ENCODE measurements around the gene CHMP2A.

The CHMP2A gene

GRCh38 chr19:58558623-58559274, 3.8 kb upstream of the CHMP2A start:
- peak overlapping the region; percentile 89 for H3K4me3 ChIP-seq (ENCODE audit: low read depth, low read length)
- H3K36me3 ChIP-seq (ENCODE audit: control insufficient read depth in 2 of 2, insufficient read depth in 1 of 2, low read length in 2 of 2): peaks cover 9 to 49% of the 10 kb centered on the region in 2 experiments
- peak overlapping the region; percentile 99 for H3K27ac ChIP-seq (ENCODE audit: extremely low read depth, low read depth, low read length)
- ChIA-PET CTCF (no interaction called here), POLR2A (interaction anchor here (0.6 to 4.0 kb wide), 13 partner anchors 9 to 150 kb away, joined by 3 to 62 read pairs (median 5); partner anchors contain the start of genes MZF1, TRIM28, ZBTB45 and ZNF324B)
- H3K9me3 ChIP-seq (ENCODE audit: control insufficient read depth, insufficient read depth, low read depth, low read length): no peaks in the 10 kb centered on the region
- peaks cover 17% of the 10 kb centered on the region for H3K4me1 ChIP-seq (ENCODE audit: control insufficient read depth, insufficient read depth, low read length)
- peak; percentile 90 for TF ChIP-seq ZNF629 (tag by site-specific recombination; IDR thresholded peaks at IDR 0.05)
- TF ChIP-seq KLF16 (tag by site-specific recombination; IDR thresholded peaks at IDR 0.05): peak; percentile 72
- TF ChIP-seq, protein P1, sequence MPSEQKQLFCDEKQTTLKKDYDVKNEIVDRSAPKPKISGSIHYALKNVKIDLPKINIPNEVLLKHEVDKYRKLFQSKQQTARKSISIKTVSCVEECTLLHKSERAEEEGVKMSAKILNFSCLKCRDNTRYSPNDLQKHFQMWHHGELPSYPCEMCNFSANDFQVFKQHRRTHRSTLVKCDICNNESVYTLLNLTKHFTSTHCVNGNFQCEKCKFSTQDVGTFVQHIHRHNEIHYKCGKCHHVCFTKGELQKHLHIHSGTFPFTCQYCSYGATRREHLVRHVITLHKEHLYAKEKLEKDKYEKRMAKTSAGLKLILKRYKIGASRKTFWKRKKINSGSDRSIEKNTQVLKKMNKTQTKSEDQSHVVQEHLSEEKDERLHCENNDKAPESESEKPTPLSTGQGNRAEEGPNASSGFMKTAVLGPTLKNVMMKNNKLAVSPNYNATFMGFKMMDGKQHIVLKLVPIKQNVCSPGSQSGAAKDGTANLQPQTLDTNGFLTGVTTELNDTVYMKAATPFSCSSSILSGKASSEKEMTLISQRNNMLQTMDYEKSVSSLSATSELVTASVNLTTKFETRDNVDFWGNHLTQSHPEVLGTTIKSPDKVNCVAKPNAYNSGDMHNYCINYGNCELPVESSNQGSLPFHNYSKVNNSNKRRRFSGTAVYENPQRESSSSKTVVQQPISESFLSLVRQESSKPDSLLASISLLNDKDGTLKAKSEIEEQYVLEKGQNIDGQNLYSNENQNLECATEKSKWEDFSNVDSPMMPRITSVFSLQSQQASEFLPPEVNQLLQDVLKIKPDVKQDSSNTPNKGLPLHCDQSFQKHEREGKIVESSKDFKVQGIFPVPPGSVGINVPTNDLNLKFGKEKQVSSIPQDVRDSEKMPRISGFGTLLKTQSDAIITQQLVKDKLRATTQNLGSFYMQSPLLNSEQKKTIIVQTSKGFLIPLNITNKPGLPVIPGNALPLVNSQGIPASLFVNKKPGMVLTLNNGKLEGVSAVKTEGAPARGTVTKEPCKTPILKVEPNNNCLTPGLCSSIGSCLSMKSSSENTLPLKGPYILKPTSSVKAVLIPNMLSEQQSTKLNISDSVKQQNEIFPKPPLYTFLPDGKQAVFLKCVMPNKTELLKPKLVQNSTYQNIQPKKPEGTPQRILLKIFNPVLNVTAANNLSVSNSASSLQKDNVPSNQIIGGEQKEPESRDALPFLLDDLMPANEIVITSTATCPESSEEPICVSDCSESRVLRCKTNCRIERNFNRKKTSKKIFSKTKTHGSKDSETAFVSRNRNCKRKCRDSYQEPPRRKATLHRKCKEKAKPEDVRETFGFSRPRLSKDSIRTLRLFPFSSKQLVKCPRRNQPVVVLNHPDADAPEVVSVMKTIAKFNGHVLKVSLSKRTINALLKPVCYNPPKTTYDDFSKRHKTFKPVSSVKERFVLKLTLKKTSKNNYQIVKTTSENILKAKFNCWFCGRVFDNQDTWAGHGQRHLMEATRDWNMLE (tag by site-specific recombination; conservative IDR thresholded peaks at IDR 0.05; ENCODE audit: low read depth): peak; percentile 38
- peak; percentile 43; the same call in 1 of the 2 replicates for TF ChIP-seq ZFP37 (tag by site-specific recombination; IDR thresholded peaks at IDR 0.05)
- peak; percentile 23 for TF ChIP-seq ZBTB10 (tag by site-specific recombination; IDR thresholded peaks at IDR 0.05)
- TF ChIP-seq ZXDB (tag by site-specific recombination; IDR thresholded peaks at IDR 0.05): peak; percentile 59
- TF ChIP-seq ZNF174 (tag by site-specific recombination; IDR thresholded peaks at IDR 0.05): no peak
- TF ChIP-seq ZNF843 (tag by site-specific recombination; IDR thresholded peaks at IDR 0.05): peak; percentile 17
- no peak for TF ChIP-seq ZBTB1 (tag by site-specific recombination; IDR thresholded peaks at IDR 0.05)
- peak; percentile 72; the same call in 1 of the 2 replicates for TF ChIP-seq ZBTB21 (tag by site-specific recombination; IDR thresholded peaks at IDR 0.05)
- peak; percentile 44; the same call in 1 of the 2 replicates for TF ChIP-seq BCL11B (tag by site-specific recombination; IDR thresholded peaks at IDR 0.05; ENCODE audit: low read depth)
- peak; percentile 46 for TF ChIP-seq SP3 (tag by site-specific recombination; IDR thresholded peaks at IDR 0.05)
- peak; percentile 47; the same call in 1 of the 2 replicates for TF ChIP-seq ZNF561 (tag by site-specific recombination; IDR thresholded peaks at IDR 0.05; ENCODE audit: borderline replicate concordance)
- peak; percentile 97 for TF ChIP-seq ZNF335 (tag by site-specific recombination; conservative IDR thresholded peaks at IDR 0.05)
- TF ChIP-seq, protein P2, sequence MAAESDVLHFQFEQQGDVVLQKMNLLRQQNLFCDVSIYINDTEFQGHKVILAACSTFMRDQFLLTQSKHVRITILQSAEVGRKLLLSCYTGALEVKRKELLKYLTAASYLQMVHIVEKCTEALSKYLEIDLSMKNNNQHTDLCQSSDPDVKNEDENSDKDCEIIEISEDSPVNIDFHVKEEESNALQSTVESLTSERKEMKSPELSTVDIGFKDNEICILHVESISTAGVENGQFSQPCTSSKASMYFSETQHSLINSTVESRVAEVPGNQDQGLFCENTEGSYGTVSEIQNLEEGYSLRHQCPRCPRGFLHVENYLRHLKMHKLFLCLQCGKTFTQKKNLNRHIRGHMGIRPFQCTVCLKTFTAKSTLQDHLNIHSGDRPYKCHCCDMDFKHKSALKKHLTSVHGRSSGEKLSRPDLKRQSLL (tag by site-specific recombination; IDR thresholded peaks at IDR 0.05): no peak
- peak; percentile 73 for TF ChIP-seq SP2 (tag by site-specific recombination; IDR thresholded peaks at IDR 0.05)
- peak; percentile 18; the same call in 1 of the 2 replicates for TF ChIP-seq KLF1 (tag by site-specific recombination; IDR thresholded peaks at IDR 0.05)
- peak; percentile 55; the same call in 1 of the 2 replicates for TF ChIP-seq ZSCAN30 (tag by site-specific recombination; IDR thresholded peaks at IDR 0.05)
- peak; percentile 75 for TF ChIP-seq ZNF341 (tag by site-specific recombination; IDR thresholded peaks at IDR 0.05; ENCODE audit: low read depth)
- TF ChIP-seq HOXC10 (CRISPR knock-in tag; IDR thresholded peaks at IDR 0.05): 0 out of 2 replicates have a peak, but pooled peaks have one; percentile 68
- TF ChIP-seq ZNF692 (tag by site-specific recombination; IDR thresholded peaks at IDR 0.05): 0 out of 2 replicates have a peak, but pooled peaks have one; percentile 26
- TF ChIP-seq KLF8 (tag by site-specific recombination; IDR thresholded peaks at IDR 0.05): peak; percentile 78
- 0 out of 2 replicates have a peak, but pooled peaks have one; percentile 25 for TF ChIP-seq ZBTB44 (tag by site-specific recombination; IDR thresholded peaks at IDR 0.05)
- TF ChIP-seq KLF9 (tag by site-specific recombination; IDR thresholded peaks at IDR 0.05; ENCODE audit: low read depth): peak; percentile 87
- no peak for TF ChIP-seq ZNF23 (tag by site-specific recombination; IDR thresholded peaks at IDR 0.05; ENCODE audit: borderline replicate concordance)
